ENCODE results near the gene PREX1.

DNA sequence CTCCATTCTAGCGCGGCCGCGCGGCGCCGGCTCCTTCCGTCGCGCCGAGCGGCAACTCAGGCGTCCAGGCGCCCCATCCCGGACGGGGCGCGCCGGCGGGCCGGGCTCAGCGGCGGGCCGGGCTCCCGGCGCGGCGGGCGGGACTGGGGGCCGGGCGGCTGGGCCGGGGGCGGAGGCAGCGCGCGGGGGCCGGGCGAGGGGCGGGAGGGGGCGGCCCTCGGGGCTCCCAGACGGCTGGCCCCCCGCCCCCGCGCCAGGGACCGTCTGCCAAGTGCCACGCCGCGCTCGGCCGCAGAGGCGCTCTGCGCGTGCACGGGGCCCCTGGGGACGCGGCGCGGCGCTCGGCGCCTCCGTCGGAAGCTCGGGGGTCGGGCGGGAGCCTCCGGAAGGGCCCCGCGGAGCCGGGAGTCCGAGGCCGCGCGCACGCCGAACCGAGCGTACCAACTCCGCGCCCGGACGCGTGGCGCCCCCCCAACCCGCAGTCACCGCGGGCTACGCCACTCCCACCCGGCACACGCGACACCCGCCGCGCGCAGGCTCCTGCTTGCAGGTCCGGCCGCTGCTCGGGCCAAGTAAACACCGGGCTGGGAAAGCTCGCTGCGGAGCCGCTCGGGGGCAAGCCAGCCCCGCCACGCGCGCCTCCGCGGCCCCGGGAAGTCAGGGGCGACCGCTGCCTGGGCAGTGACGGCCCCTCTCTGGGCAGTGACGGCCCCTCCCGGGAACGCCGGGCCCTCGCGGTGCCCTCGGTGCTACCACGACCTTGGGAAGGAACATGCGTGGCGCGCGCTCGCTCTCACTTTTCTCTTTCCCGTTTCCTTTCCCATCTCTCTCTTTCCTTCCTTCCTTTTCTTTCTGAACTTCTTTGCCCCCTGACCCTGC is at the start of gene PREX1:
- TF ChIP-seq TCF7L2 (IDR thresholded peaks at IDR 0.05; ENCODE audit: low read depth, low read length) (no peak), CTCF (IDR thresholded peaks at IDR 0.05) (no peak; the same call in 1 of the 2 replicates), POLR2AphosphoS5 (IDR thresholded peaks at IDR 0.05; ENCODE audit: low read depth, low read length) (no peak), REST (IDR thresholded peaks at IDR 0.05; ENCODE audit: insufficient read depth in 1 of 2, low read depth in 2 of 2, low read length in 1 of 2) (no peak)

All from Panc1 (cell line).